ENCODE results near the gene HDAC3. TPM values are rescaled to one million over a fixed set of nuclear protein-coding genes. Genes with fewer than 3 reads are reported as not detected.

HDAC3 gene
- total and polyA plus RNA-seq, 2 donors (not counting 1 experiment from before 2014, with no cell fraction given): 85.5 to 94.0 TPM

GRCh38 chr5:141681695-141682641, 45.3 kb upstream of the HDAC3 start, which contains the start of gene ARAP3:
Gene ARAP3, minus strand, starts transcription at chr5:141682230. Its CDS starts 1,744 bp downstream, at chr5:141680486.
- Mint-ChIP-seq H3K4me3 (peak within 1 kb of the TSS; percentile 89), H3K27me3 (peaks cover 5% of the 10 kb centered on the region), H3K4me1 (peaks cover 20% of the 10 kb centered on the region), H3K27ac (peak within 1 kb of the TSS; percentile 78), H3K9me3 (ENCODE audit: insufficient read depth) (no peaks in the 10 kb centered on the region)
- peaks cover 0 to 19% (median 0%) of the 10 kb centered on the region in 4 experiments for H3K27me3 ChIP-seq (replicated peaks in 1 of 4; ENCODE audit: control extremely low read depth in 1 of 4, control insufficient read depth in 3 of 4, insufficient read depth in 4 of 4, low read length in 3 of 4)
- peak; percentile 74 for ATAC-seq (ENCODE audit: low read depth)
- peak within 1 kb of the TSS; percentile 73 for H3K9ac ChIP-seq (ENCODE audit: low read length)
- peak within 1 kb of the TSS; percentile 41 to 76 (median 58) for H3K4me3 ChIP-seq (ENCODE audit: control extremely low read depth in 1 of 5, extremely low read depth in 1 of 5, insufficient read depth in 1 of 5, low read depth in 2 of 5, low read length in 4 of 5)
- no peaks in the 10 kb centered on the region for H3K9me3 ChIP-seq (ENCODE audit: control extremely low read depth in 1 of 3, control insufficient read depth in 2 of 3, insufficient read depth in 1 of 3, low read length in 2 of 3)
- intact Hi-C loops (cut with micrococcal nuclease): loop anchor here (2.0 kb wide), 1 partner anchor 1089 kb away; the partner anchor contains the start of gene ARHGAP26
- TF ChIP-seq, protein P1, sequence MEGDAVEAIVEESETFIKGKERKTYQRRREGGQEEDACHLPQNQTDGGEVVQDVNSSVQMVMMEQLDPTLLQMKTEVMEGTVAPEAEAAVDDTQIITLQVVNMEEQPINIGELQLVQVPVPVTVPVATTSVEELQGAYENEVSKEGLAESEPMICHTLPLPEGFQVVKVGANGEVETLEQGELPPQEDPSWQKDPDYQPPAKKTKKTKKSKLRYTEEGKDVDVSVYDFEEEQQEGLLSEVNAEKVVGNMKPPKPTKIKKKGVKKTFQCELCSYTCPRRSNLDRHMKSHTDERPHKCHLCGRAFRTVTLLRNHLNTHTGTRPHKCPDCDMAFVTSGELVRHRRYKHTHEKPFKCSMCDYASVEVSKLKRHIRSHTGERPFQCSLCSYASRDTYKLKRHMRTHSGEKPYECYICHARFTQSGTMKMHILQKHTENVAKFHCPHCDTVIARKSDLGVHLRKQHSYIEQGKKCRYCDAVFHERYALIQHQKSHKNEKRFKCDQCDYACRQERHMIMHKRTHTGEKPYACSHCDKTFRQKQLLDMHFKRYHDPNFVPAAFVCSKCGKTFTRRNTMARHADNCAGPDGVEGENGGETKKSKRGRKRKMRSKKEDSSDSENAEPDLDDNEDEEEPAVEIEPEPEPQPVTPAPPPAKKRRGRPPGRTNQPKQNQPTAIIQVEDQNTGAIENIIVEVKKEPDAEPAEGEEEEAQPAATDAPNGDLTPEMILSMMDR (IDR thresholded peaks at IDR 0.05): no peak
- TF ChIP-seq EZH2 (IDR thresholded peaks at IDR 0.05; ENCODE audit: borderline replicate concordance, insufficient read depth, low read depth, low read length, poor library complexity, severe bottlenecking): no peak
- no peaks in the 10 kb centered on the region for H4K20me1 ChIP-seq (ENCODE audit: control insufficient read depth, insufficient read depth, low read length, poor library complexity, severe bottlenecking)
- peak within 1 kb of the TSS; percentile 91 for H2AFZ ChIP-seq (ENCODE audit: insufficient read depth, low read depth, low read length, poor library complexity, severe bottlenecking)
- no peaks in the 10 kb centered on the region for H3K36me3 ChIP-seq (replicated peaks in 1 of 2; ENCODE audit: control extremely low read depth in 1 of 2, control insufficient read depth in 1 of 2, extremely low read depth in 1 of 2, insufficient read depth in 2 of 2, low read length in 1 of 2)
- no peak within 1 kb of the TSS for H3K27ac ChIP-seq (ENCODE audit: low read length in 2 of 2)
- ChIA-PET CTCF (interaction anchor here (0.8 to 2.3 kb wide), 7 partner anchors 10 to 279 kb away, joined by 3 to 31 read pairs (median 5); no protein-coding TSS in a partner anchor), POLR2A (interaction anchor here (1.2 to 1.9 kb wide), 2 partner anchors 31 to 197 kb away, joined by 3 to 5 read pairs; partner anchors contain the start of gene FCHSD1)
- peak within 1 kb of the TSS; percentile 97 for H3K4me2 ChIP-seq (replicated peaks; ENCODE audit: low read depth, low read length, poor library complexity, severe bottlenecking)
- H3K79me2 ChIP-seq (ENCODE audit: control insufficient read depth, insufficient read depth, low read length): no peaks in the 10 kb centered on the region
- DNase-seq: peak; percentile 54
- 10% methylated on average over 68 of the region's 77 CpGs for WGBS (ENCODE audit: insufficient coverage)
- H3K4me1 ChIP-seq (ENCODE audit: control insufficient read depth in 2 of 2, insufficient read depth in 2 of 2, low read length in 2 of 2): peaks cover 20 to 23% of the 10 kb centered on the region in 2 donors

Measured in B cell (primary cell).